OCI-LY1 (cell line): ENCODE data around the gene MTCL3.

Source experiments
- H2AFZ ChIP-seq: fragments of 200-600 bp; sonication (generic), shearing (Covaris generic); 2 replicates; pipeline ENCODE4 v1.6.0; 2014; ENCODE audit warnings: antibody characterized with exemption, mild to moderate bottlenecking, low read length
- H3F3A ChIP-seq: fragments of 200-600 bp; sonication (generic), shearing (Covaris generic); 2 replicates; pipeline ENCODE4 v1.6.0; 2014; ENCODE audit warnings: mild to moderate bottlenecking, antibody characterized with exemption, low read length, moderate library complexity; ENCODE audit not compliant: insufficient read depth
- H3K27ac ChIP-seq: fragments of 200-600 bp; sonication (generic); 2 replicates; pipeline ENCODE4 v1.5.1; 2014; ENCODE audit warnings: low read length, mixed run types, mild to moderate bottlenecking, low read depth; ENCODE audit not compliant: poor library complexity, severe bottlenecking
- H3K27me3 ChIP-seq: fragments of 200-600 bp; sonication (generic); 2 replicates; pipeline ENCODE4 v1.6.0; 2014; ENCODE audit warnings: antibody characterized with exemption, mild to moderate bottlenecking, low read length, moderate library complexity; ENCODE audit not compliant: insufficient read depth
- H3K36me3 ChIP-seq: fragments of 200-600 bp; sonication (generic); 2 replicates; pipeline ENCODE4 v1.6.1; 2014; ENCODE audit warnings: mild to moderate bottlenecking, antibody characterized with exemption, low read length, moderate library complexity, mixed read lengths; ENCODE audit not compliant: insufficient read depth
- H3K4me1 ChIP-seq: fragments of 200-600 bp; sonication (generic); 2 replicates; pipeline ENCODE4 v1.5.1; 2014; ENCODE audit warnings: mild to moderate bottlenecking, low read length, moderate library complexity; ENCODE audit not compliant: insufficient read depth, severe bottlenecking
- H3K4me2 ChIP-seq: fragments of 200-600 bp; sonication (generic), shearing (Covaris generic); 2 replicates; pipeline ENCODE4 v1.6.1; 2014; ENCODE audit warnings: low read length
- H3K4me3 ChIP-seq: fragments of 200-600 bp; sonication (generic); 2 replicates; pipeline ENCODE4 v1.5.1; 2014; ENCODE audit warnings: low read length, low read depth, mild to moderate bottlenecking, mixed read lengths; ENCODE audit not compliant: poor library complexity, severe bottlenecking
- H3K79me2 ChIP-seq: fragments of 200-600 bp; shearing (Covaris generic); 2 replicates; pipeline ENCODE4 v1.6.1; 2016; ENCODE audit warnings: mixed run types, low read length, mixed read lengths; ENCODE audit not compliant: insufficient read depth
- H3K9ac ChIP-seq: fragments of 200-600 bp; sonication (generic), shearing (Covaris generic); 2 replicates; pipeline ENCODE4 v1.6.1; 2014; ENCODE audit warnings: mild to moderate bottlenecking, low read length, mixed read lengths
- H3K9me2 ChIP-seq: fragments of 200-600 bp; sonication (generic), shearing (Covaris generic); 2 replicates; pipeline ENCODE4 v1.6.1; 2014; ENCODE audit warnings: low read depth, mild to moderate bottlenecking, low read length, mixed read lengths
- H3K9me3 ChIP-seq: fragments of 200-600 bp; shearing (Covaris generic); 2 replicates; pipeline ENCODE4 v1.6.1; 2014; ENCODE audit warnings: low read length, mixed read lengths
- H4K20me1 ChIP-seq: fragments of 200-600 bp; sonication (generic), shearing (Covaris generic); 2 replicates; pipeline ENCODE4 v1.6.0; 2016; ENCODE audit warnings: mild to moderate bottlenecking, low read length; ENCODE audit not compliant: insufficient read depth
- CTCF ChIP-seq: fragments of 200-600 bp; sonication (generic), shearing (Covaris generic); IDR thresholded peaks from 2 replicates; pipeline ENCODE4 v1.5.1; 2017; ENCODE audit warnings: mild to moderate bottlenecking, antibody characterized with exemption, low read length, moderate library complexity, mixed read lengths
- EZH2 ChIP-seq: fragments of 200-600 bp; sonication (generic), shearing (Covaris generic); IDR thresholded peaks from 2 replicates; pipeline ENCODE4 v1.8.0; 2017; ENCODE audit warnings: borderline replicate concordance, mixed run types, mild to moderate bottlenecking, antibody characterized with exemption, low read length, moderate library complexity, mixed read lengths

Gene MTCL3

GRCh38 chr6:127566119-127566518 lies 47.0 kb upstream of the MTCL3 start:
- H3K9me2 ChIP-seq, result no peaks in the 10 kb centered on the region
- no peaks in the 10 kb centered on the region for H3K27me3 ChIP-seq
- no peaks in the 10 kb centered on the region for H3K9me3 ChIP-seq
- no peak overlapping the region for H3K9ac ChIP-seq
- no peaks in the 10 kb centered on the region for H4K20me1 ChIP-seq
- no peak for TF ChIP-seq CTCF
- TF ChIP-seq EZH2, result no peak
- no peaks in the 10 kb centered on the region for H3K36me3 ChIP-seq
- no peak overlapping the region for H3K4me3 ChIP-seq
- no peak overlapping the region for H2AFZ ChIP-seq
- no peaks in the 10 kb centered on the region for H3K4me1 ChIP-seq
- H3K27ac ChIP-seq, result no peak overlapping the region
- H3K79me2 ChIP-seq, result no peaks in the 10 kb centered on the region
- H3K4me2 ChIP-seq, result no peak overlapping the region
- H3F3A ChIP-seq, result no peaks in the 10 kb centered on the region

GRCh38 chr6:127564761-127565160 lies 45.6 kb upstream of the MTCL3 start:
- Histone ChIP-seq H3K4me3 (no peak overlapping the region), H3K79me2 (no peaks in the 10 kb centered on the region), H3K27ac (no peak overlapping the region), H3K36me3 (no peaks in the 10 kb centered on the region), H3K9ac (no peak overlapping the region), H3K4me2 (no peak overlapping the region), H4K20me1 (no peaks in the 10 kb centered on the region), H2AFZ (no peak overlapping the region), H3K4me1 (no peaks in the 10 kb centered on the region), H3K9me2 (no peaks in the 10 kb centered on the region), H3K9me3 (no peaks in the 10 kb centered on the region), H3F3A (no peaks in the 10 kb centered on the region), H3K27me3 (no peaks in the 10 kb centered on the region)
- TF ChIP-seq EZH2 (no peak), CTCF (no peak)

GRCh38 chr6:127561660-127562059 lies 42.5 kb upstream of the MTCL3 start:
- TF ChIP-seq CTCF (no peak), EZH2 (no peak)
- no peak overlapping the region for H3K9ac ChIP-seq
- H3K4me1 ChIP-seq, result no peaks in the 10 kb centered on the region
- H3F3A ChIP-seq, result no peaks in the 10 kb centered on the region
- no peaks in the 10 kb centered on the region for H3K9me3 ChIP-seq
- no peaks in the 10 kb centered on the region for H3K79me2 ChIP-seq
- no peak overlapping the region for H2AFZ ChIP-seq
- H3K36me3 ChIP-seq, result no peaks in the 10 kb centered on the region
- H3K4me2 ChIP-seq, result no peak overlapping the region
- H3K4me3 ChIP-seq, result no peak overlapping the region
- H3K27me3 ChIP-seq, result no peaks in the 10 kb centered on the region
- no peak overlapping the region for H3K27ac ChIP-seq
- H3K9me2 ChIP-seq, result no peaks in the 10 kb centered on the region
- H4K20me1 ChIP-seq, result no peaks in the 10 kb centered on the region
